ENCODE data around the gene BCCIP.

Gene BCCIP

DNA sequence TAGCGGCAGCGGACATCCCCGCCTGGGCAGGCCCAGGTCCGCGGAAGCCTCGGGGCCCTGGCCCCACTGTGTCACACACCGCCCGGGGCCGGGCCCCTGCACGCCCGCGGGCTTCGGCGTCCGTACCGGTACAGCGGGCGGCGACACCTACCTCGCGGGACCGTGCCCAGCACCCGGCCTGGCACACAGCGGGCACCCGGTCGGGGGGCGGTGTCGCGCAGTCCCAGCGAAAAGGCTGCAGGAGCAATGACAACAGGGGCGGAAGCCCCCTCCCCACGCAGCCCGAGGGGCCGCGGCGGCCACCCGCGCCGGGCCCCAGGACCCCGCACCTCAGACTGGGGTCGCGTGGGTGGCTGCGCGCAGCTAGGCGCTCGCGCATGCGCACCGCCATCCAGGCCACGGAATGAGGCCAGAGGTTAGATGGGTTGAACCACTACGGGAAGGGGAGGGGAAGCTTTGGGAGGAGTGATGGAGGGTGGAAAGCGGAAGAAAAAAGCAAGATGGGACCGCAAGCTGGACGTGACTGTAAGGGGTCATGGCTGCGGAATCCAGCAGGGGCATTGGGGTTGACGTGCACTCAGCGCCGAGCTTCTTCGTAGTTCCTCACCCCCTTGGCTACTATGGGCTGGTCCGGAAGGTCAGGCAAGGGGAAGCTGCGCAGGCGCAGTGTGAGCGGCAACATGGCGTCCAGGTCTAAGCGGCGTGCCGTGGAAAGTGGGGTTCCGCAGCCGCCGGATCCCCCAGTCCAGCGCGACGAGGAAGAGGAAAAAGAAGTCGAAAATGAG lies at the start of gene BCCIP, which contains the start of gene UROS:
BCCIP (plus strand) TSS at position 669 of the 785 bp plus-strand sequence; CDS start at position 681, 12 bp downstream.
UROS (minus strand) TSS at position 381 of the 785 bp plus-strand sequence. CDS start 6,759 bp downstream, outside the sequence.
- peak; percentile 92 for DNase-seq

GRCh38 chr10:125773687-125774543 lies 49.4 kb upstream of the BCCIP start:
- no peak for DNase-seq

DNA sequence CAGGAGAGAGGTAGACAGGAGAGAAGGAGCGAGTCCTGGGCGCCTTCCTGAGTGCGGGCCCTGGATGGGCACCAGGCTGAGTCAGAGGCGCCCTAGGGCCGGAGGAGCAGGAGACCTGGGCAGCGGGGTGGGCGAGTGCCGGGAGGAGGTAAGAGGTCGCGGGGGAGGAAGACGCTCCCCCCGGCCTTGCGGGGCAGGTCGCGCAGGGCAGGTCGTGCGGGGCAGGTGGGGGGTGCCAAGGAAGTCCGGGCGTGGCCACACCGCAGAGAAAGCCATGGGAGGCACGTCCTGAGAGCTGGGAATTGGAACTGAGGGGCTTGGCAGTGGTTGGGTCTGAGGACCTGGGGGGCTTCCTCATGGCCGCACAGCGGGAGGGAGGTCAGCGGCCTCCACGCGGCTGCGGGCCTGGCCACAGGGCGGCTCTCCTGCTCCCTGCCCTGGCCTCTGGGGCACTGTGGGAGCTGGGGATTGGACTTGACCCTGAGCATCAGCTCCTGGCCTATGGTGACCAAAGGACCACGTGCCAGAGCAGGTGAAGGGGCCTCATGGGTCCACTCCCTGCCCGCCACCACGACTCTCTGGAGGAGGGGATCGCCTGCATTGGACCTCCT lies 48.7 kb upstream of the BCCIP start:
- no peak for DNase-seq

DNA sequence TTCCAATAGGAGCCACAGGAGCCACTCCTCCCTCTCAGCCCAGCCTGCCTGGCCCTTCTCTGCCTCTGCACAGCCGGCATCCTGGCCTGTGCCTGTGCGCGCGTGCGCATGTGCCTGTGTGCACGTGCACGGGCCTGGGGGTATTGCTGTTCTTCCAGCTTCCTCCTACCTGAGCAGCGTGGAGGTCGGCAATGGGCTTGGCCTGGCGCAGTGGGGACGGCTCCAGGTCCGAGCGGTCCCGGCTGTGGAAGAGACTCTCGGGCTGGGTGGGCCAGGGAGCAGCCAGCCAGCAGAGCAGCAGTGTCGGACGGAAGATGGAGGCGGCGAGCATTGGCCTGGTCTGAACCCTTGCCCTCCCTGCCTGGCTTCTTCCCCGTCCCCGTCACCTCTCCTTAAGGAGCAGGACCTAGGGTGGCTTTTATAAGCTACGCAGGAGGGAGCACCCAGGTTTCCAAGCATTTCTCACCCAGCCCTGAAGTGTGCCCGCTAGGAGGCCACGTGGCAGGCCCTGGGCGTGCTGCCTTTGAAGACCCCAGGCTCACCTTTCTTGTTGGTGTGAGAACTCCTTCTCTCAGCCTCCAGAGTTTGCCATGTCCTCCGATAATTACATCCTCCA lies 47.7 kb upstream of the BCCIP start, which contains the start of gene MMP21:
MMP21 (minus strand) TSS at position 331 of the 616 bp plus-strand sequence; CDS start at position 331, 0 bp downstream.
- no peak for DNase-seq

- DNase-seq = no peak
Observed at GRCh38 chr10:125777806-125778205, 45.5 kb upstream of the BCCIP start.

DNA sequence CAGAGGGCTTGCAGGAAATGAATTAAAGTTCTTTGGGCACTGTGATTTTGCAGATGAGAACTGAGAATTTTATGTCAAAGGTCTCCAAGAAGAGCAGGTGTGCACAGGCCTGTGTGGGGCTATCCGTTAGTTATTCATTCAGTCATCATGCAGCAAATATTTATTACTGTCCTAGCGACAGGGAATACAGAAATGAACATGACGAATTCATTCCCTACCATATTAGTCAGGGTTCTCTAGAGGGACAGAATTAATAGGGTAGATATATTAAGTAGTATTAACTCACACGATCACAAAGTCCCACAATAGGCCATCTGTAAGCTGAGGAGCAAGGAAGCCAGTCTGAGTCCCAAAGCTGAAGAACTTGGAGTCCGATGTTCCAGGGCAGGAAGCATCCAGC lies 44.8 kb upstream of the BCCIP start:
- no peak for DNase-seq

GRCh38 chr10:125779403-125780327 lies 43.7 kb upstream of the BCCIP start:
- no peak for DNase-seq

- DNase-seq = no peak
Observed at GRCh38 chr10:125781374-125781773, 42.0 kb upstream of the BCCIP start.

DNA sequence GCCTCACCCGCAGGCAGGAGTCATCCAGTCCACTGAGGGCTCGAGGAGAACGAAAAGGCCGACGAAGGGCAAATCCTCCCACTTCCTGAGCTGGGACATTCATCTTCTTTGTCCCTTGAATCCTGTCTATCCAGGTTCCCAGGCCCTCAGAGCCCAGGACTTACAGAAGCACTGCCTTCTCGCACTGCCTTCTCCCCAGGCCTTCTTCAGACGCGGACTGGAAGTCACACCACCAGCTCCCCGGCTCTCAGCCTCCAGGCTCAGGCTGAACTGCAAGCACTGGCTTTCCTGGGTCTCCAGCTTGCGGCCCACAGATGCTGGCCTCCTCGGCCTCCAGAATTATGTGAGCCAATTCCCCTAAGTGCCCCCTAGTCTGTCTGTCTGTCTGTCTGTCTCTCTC lies 41.3 kb upstream of the BCCIP start:
- DNase-seq = no peak

- no peak for DNase-seq
Observed at GRCh38 chr10:125782616-125783015, 40.7 kb upstream of the BCCIP start.

DNA sequence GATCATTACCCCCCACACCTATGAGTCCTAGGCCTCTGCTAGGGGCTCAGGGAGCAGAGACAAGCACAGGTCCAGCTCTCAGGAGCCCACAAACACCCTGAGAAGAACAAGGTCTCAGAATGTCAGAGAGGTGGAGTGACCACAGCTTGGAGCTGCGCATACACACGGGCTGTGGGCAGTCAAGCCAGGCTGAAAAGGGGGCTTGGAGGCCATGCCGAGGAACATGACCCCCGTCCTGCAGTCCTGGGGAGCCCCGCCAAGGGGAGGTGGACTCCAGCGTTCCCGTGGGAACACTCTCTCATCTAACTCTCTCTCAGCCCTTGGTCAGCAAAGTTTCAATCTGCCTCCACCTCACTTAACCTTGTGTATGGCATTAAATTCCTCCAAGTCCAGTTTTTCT lies 39.9 kb upstream of the BCCIP start:
- DNase-seq = no peak

DNA sequence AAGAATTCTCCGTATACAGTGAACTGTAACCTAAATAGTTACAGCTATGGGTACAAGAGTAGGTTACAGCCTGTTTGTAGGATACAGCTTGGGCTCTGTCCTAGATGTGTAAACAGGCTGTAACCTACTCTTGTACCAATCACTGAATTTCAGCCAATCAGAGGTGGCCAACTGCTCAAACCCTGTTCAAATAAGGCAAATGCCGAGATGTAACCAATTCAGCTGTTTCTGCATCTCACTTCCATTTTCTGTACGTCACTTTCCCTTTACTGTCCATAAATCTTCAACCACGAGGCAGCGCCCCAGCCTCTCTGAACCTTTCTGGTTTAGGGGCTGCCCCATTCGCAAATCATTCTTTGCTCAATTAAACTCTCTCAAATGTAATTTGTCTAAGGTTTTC lies 39.4 kb upstream of the BCCIP start:
- DNase-seq = peak; percentile 16

GRCh38 chr10:125785791-125786190 lies 37.6 kb upstream of the BCCIP start:
- DNase-seq = no peak

DNA sequence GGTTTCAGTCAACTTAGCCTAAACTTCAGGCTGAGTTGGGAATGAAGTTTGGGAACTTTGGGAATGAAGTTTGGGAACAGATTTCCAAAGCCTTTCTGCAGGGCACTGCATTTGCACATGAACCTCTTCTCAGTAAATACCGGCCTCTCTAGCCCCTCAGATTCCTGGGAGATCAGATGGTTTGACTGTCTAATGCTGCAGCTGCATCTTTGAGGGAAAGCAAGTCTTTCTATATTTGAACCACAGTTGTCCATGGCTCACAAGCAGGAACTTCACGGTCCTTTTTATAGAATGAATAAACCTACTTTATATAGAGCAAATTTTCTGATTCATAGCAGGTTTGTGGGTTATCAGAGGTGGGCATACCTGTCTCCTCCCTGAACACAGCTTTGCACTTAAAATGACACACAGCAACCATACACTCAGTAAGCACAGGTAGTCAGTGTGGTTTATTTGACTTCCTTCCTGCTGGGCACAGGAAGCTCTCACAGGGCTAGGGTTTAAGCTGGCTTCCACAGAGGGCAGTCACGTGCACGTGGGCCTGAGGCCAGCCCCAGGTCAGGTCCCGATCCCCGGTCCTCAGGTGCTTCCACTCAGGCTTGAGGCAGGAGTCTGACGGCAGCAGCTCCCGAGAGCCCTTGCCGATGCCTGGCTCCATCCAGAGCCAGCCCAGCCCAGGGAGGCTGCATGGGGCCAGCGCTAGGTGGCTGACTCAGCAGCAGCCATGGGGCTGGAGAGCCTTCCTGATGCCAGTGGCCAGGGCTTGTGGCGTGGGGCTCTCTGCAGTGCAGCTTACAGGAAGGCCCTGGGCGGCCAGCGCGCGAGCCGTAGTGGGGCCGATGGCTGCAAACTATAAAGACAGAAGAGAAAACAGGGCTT lies 35.0 kb upstream of the BCCIP start:
- no peak for DNase-seq

DNA sequence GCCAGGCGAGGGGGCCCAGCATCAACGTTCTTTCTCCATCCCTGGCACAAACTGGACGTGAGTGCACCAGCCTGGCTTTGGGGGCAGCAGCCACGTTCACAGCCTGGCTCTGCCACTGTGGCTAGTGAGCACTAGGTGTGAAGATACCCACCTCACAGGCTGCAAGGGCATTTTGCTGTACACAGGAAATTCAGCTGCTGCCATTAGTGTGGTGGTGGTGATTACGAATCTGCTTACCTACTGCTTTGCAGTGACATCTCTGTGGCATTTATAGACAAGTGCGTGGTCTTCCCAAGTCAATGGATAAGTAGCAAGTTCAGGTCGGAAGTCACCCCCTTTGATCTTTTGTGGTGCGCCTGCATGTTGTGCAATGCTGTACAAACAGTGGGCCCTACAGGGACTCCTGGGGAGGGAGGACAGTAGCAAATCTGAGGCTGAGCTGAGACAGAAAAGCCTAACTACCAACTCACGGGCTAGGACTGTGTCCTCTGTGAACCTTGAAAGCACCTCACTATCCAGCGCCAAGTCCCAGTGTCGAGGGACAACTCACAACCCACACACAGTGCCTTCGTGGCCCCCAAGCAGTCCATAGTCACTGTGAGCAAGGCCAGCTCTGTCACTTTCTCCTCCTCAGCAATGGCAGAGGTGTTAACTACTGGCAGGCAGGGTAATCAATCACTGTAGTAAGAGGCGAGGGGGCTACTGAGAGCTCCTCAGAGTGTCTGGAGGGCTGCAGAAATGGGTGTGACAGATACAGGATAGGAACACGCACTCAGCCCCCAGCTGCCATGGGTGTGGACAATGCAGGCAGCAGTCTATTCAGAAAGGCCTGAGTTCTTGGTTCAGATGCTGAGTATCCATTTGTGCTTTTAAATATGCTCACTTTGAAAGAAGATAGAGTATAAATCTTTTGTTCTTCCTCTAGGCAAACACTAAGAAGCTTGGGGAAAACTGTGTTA lies 30.7 kb upstream of the BCCIP start:
- no peak for DNase-seq

- no peak for DNase-seq
Observed at GRCh38 chr10:125795128-125795527, 28.2 kb upstream of the BCCIP start.

DNA sequence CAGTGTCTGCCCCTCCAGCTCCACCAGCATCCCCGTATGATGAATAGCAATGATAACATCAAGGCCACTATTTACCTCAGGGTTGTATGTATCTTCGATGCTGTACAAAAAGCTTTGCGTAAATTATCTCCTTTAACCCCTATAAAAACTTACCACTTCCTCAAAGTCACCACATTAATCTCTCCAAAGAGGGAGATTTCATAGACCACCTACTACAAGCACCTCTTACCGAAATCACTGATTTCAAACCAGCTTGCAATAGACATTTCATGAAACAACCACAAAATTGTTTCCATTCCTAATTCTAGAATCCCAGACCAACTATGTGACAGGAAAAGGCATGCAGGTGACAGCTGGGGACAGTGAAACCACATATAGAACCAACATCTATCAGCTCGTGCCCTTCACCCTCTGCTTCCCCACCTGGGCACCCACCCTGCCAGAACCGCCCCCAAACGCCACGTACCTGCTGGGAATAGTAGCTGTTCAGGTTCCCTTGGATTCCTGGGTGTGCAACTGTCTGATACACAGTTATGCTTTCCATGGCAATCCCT lies 27.6 kb upstream of the BCCIP start:
- DNase-seq = no peak

GRCh38 chr10:125797424-125797823 lies 25.9 kb upstream of the BCCIP start:
- no peak for DNase-seq
